OCI-LY1 (cell line): Measurements from ENCODE around the gene LAMA3.

Experiments used
- H2AFZ ChIP-seq: fragments of 200-600 bp; sonication (generic), shearing (Covaris generic); 2 replicates; pipeline ENCODE4 v1.6.0; 2014; ENCODE audit warnings: antibody characterized with exemption, mild to moderate bottlenecking, low read length
- H3F3A ChIP-seq: fragments of 200-600 bp; sonication (generic), shearing (Covaris generic); 2 replicates; pipeline ENCODE4 v1.6.0; 2014; ENCODE audit warnings: mild to moderate bottlenecking, antibody characterized with exemption, low read length, moderate library complexity; ENCODE audit not compliant: insufficient read depth
- H3K27ac ChIP-seq: fragments of 200-600 bp; sonication (generic); 2 replicates; pipeline ENCODE4 v1.5.1; 2014; ENCODE audit warnings: low read length, mixed run types, mild to moderate bottlenecking, low read depth; ENCODE audit not compliant: poor library complexity, severe bottlenecking
- H3K27me3 ChIP-seq: fragments of 200-600 bp; sonication (generic); 2 replicates; pipeline ENCODE4 v1.6.0; 2014; ENCODE audit warnings: antibody characterized with exemption, mild to moderate bottlenecking, low read length, moderate library complexity; ENCODE audit not compliant: insufficient read depth
- H3K36me3 ChIP-seq: fragments of 200-600 bp; sonication (generic); 2 replicates; pipeline ENCODE4 v1.6.1; 2014; ENCODE audit warnings: mild to moderate bottlenecking, antibody characterized with exemption, low read length, moderate library complexity, mixed read lengths; ENCODE audit not compliant: insufficient read depth
- H3K4me1 ChIP-seq: fragments of 200-600 bp; sonication (generic); 2 replicates; pipeline ENCODE4 v1.5.1; 2014; ENCODE audit warnings: mild to moderate bottlenecking, low read length, moderate library complexity; ENCODE audit not compliant: insufficient read depth, severe bottlenecking
- H3K4me2 ChIP-seq: fragments of 200-600 bp; sonication (generic), shearing (Covaris generic); 2 replicates; pipeline ENCODE4 v1.6.1; 2014; ENCODE audit warnings: low read length
- H3K4me3 ChIP-seq: fragments of 200-600 bp; sonication (generic); 2 replicates; pipeline ENCODE4 v1.5.1; 2014; ENCODE audit warnings: low read length, low read depth, mild to moderate bottlenecking, mixed read lengths; ENCODE audit not compliant: poor library complexity, severe bottlenecking
- H3K79me2 ChIP-seq: fragments of 200-600 bp; shearing (Covaris generic); 2 replicates; pipeline ENCODE4 v1.6.1; 2016; ENCODE audit warnings: mixed run types, low read length, mixed read lengths; ENCODE audit not compliant: insufficient read depth
- H3K9ac ChIP-seq: fragments of 200-600 bp; sonication (generic), shearing (Covaris generic); 2 replicates; pipeline ENCODE4 v1.6.1; 2014; ENCODE audit warnings: mild to moderate bottlenecking, low read length, mixed read lengths
- H3K9me2 ChIP-seq: fragments of 200-600 bp; sonication (generic), shearing (Covaris generic); 2 replicates; pipeline ENCODE4 v1.6.1; 2014; ENCODE audit warnings: low read depth, mild to moderate bottlenecking, low read length, mixed read lengths
- H3K9me3 ChIP-seq: fragments of 200-600 bp; shearing (Covaris generic); 2 replicates; pipeline ENCODE4 v1.6.1; 2014; ENCODE audit warnings: low read length, mixed read lengths
- H4K20me1 ChIP-seq: fragments of 200-600 bp; sonication (generic), shearing (Covaris generic); 2 replicates; pipeline ENCODE4 v1.6.0; 2016; ENCODE audit warnings: mild to moderate bottlenecking, low read length; ENCODE audit not compliant: insufficient read depth
- CTCF ChIP-seq: fragments of 200-600 bp; sonication (generic), shearing (Covaris generic); IDR thresholded peaks from 2 replicates; pipeline ENCODE4 v1.5.1; 2017; ENCODE audit warnings: mild to moderate bottlenecking, antibody characterized with exemption, low read length, moderate library complexity, mixed read lengths
- EZH2 ChIP-seq: fragments of 200-600 bp; sonication (generic), shearing (Covaris generic); IDR thresholded peaks from 2 replicates; pipeline ENCODE4 v1.8.0; 2017; ENCODE audit warnings: borderline replicate concordance, mixed run types, mild to moderate bottlenecking, antibody characterized with exemption, low read length, moderate library complexity, mixed read lengths

The LAMA3 gene

GRCh38 chr18:23798824-23799223 is 109.6 kb downstream of the LAMA3 start:
- Histone ChIP-seq H3K9ac (no peak overlapping the region), H3K36me3 (no peaks in the 10 kb centered on the region), H3K27ac (no peak overlapping the region), H2AFZ (no peak overlapping the region), H3K9me3 (no peaks in the 10 kb centered on the region), H3K27me3 (no peaks in the 10 kb centered on the region), H3K4me3 (no peak overlapping the region), H3K9me2 (no peaks in the 10 kb centered on the region), H3F3A (no peaks in the 10 kb centered on the region), H4K20me1 (no peaks in the 10 kb centered on the region), H3K79me2 (no peaks in the 10 kb centered on the region), H3K4me2 (no peak overlapping the region), H3K4me1 (no peaks in the 10 kb centered on the region)
- TF ChIP-seq CTCF (no peak), EZH2 (no peak)

- Histone ChIP-seq H3K36me3 (no peaks in the 10 kb centered on the region), H3K9me2 (no peaks in the 10 kb centered on the region), H3K27ac (no peak overlapping the region), H3K9ac (no peak overlapping the region), H3K4me2 (no peak overlapping the region), H3K79me2 (no peaks in the 10 kb centered on the region), H3K9me3 (no peaks in the 10 kb centered on the region), H3F3A (no peaks in the 10 kb centered on the region), H3K4me1 (no peaks in the 10 kb centered on the region), H4K20me1 (no peaks in the 10 kb centered on the region), H3K4me3 (no peak overlapping the region), H2AFZ (no peak overlapping the region), H3K27me3 (no peaks in the 10 kb centered on the region)
- no peak for TF ChIP-seq EZH2
- TF ChIP-seq CTCF = no peak
Observed at GRCh38 chr18:23799540-23799939, 110.3 kb downstream of the LAMA3 start.

GRCh38 chr18:23800902-23801301 is 111.6 kb downstream of the LAMA3 start:
- Histone ChIP-seq H3K9ac (no peak overlapping the region), H3K4me2 (no peak overlapping the region), H4K20me1 (no peaks in the 10 kb centered on the region), H3K36me3 (no peaks in the 10 kb centered on the region), H2AFZ (no peak overlapping the region), H3F3A (no peaks in the 10 kb centered on the region), H3K27ac (no peak overlapping the region), H3K4me3 (no peak overlapping the region), H3K27me3 (no peaks in the 10 kb centered on the region), H3K9me3 (no peaks in the 10 kb centered on the region), H3K9me2 (no peaks in the 10 kb centered on the region), H3K79me2 (no peaks in the 10 kb centered on the region), H3K4me1 (no peaks in the 10 kb centered on the region)
- TF ChIP-seq EZH2 (no peak), CTCF (no peak)
